Adrenal gland (tissue), 12 donors: ENCODE measurements around the gene GALNT12. TPM values are rescaled to one million over a fixed set of nuclear protein-coding genes. Genes with fewer than 3 reads are reported as not detected.

Experiments
- DNase-seq, 7 donors: peaks; one replicate each; pipeline ENCODE4 v3.0.0-alpha.2; 2019 to 2020
- H3K27ac ChIP-seq, 5 donors: fragments of 200-600 bp; sonication (generic) in 4 of 5; 1 replicate in 3 of 5; 2 replicates in 2 of 5; pipeline versions ENCODE4 v1.5.1 to v1.8.0; 2016 to 2020; ENCODE audit warnings: mild to moderate bottlenecking in 1 of 5
- H3K27me3 ChIP-seq: fragments of 200-600 bp; 2 replicates; pipeline ENCODE4 v1.8.0; 2021
- H3K36me3 ChIP-seq, 2 donors: fragments of 200-600 bp; replicated peaks in 1 of 2; 1 replicate in 1 of 2; 2 replicates in 1 of 2; pipeline versions ENCODE4 v1.5.1 to v1.8.0; 2018 to 2022
- H3K4me1 ChIP-seq, 2 donors: fragments of 200-600 bp; replicated peaks in 1 of 2; 1 replicate in 1 of 2; 2 replicates in 1 of 2; pipeline versions ENCODE4 v1.5.1 to v1.8.0; 2018 to 2021
- H3K4me3 ChIP-seq, 4 donors: fragments of 200-600 bp; sonication (generic) in 3 of 4; one replicate each; pipeline ENCODE4 v1.5.1; 2016 to 2018
- H3K9me3 ChIP-seq, 3 donors: fragments of 200-600 bp; sonication (generic) in 1 of 3; replicated peaks in 1 of 3; 1 replicate in 2 of 3; 2 replicates in 1 of 3; pipeline versions ENCODE4 v1.5.1 to v1.8.0; 2016 to 2021
- CTCF ChIP-seq, 6 experiments: fragments of 450-650 bp in 4 of 6; fragments of 200-600 bp in 2 of 6; sonication (generic) in 1 of 6; IDR thresholded peaks; 1 replicate in 5 of 6; 2 replicates in 1 of 6; pipeline versions ENCODE4 v1.5.1 to v1.8.0; 2016 to 2021; ENCODE audit warnings: antibody characterized with exemption in 6 of 6, mild to moderate bottlenecking in 2 of 6, moderate library complexity in 1 of 6
- POLR2A ChIP-seq, 2 donors: fragments of 450-650 bp; IDR thresholded peaks; one replicate each; pipeline ENCODE4 v1.6.1; 2017; ENCODE audit warnings: antibody characterized with exemption in 2 of 2, mild to moderate bottlenecking in 2 of 2, moderate library complexity in 1 of 2
- WGBS, 4 donors: extraction: QIAGEN DNeasy Blood & Tissue Kit in 2 of 4; methylation state at CpG; one replicate each; pipeline versions ENCODE4 v1.1.5 to v1.1.7; 2013 to 2017; 5-methylcytosine and 5-hydroxymethylcytosine counted together
- intact Hi-C, 2 donors: fragments of 100-400 bp; cut with DNase I; formaldehyde crosslinking; loops; one replicate each; pipeline versions ENCODE4 v1.14.1 to v1.15.0; 2022 to 2023
- polyA plus RNA-seq, 3 donors: library from polyadenylated mRNA; stranded (reverse); fragments of 200-250 nt in 2 of 3; fragments of 350-450 nt in 1 of 3; fragmentation: Illumina TruSeq in 1 of 3; extraction: RNeasy Lipid Tissue Mini Kit (QIAGEN cat#74804) in 1 of 3; gene quantifications; one replicate each; pipeline ENCODE4 v1.2.3, GENCODE V29; 2013 to 2014
- total RNA-seq, 9 donors: library from RNA; depleted of rRNA in 4 of 9; stranded (reverse); fragments of >200 nt in 4 of 9; fragments of 120-200 nt in 1 of 9; fragmentation: NEBNext Ultra II Directional in 1 of 9; extraction: Animal tissue kit (Norgen Biotek cat#: 25700) in 1 of 9; gene quantifications; one replicate each; pipeline versions ENCODE4 v1.1.0 to v1.2.4, GENCODE V29; 2013 to 2023
- donor health status: healthy with polysubstance abuse.
- donor health status: Bipolar disorder and iron deficiency.
- donor health status: DM: yes; HTN: yes; CAD: no.
- donor health status: DM: no; HTN: no; CAD: no.
- donor health status: DM: no; HTN: no; CAD: no.
- donor health status: DM: yes; HTN: yes; CAD: no.

Gene GALNT12
- total and polyA plus RNA-seq, 12 donors = 1.1 to 20.6 (median 4.2) TPM

DNA sequence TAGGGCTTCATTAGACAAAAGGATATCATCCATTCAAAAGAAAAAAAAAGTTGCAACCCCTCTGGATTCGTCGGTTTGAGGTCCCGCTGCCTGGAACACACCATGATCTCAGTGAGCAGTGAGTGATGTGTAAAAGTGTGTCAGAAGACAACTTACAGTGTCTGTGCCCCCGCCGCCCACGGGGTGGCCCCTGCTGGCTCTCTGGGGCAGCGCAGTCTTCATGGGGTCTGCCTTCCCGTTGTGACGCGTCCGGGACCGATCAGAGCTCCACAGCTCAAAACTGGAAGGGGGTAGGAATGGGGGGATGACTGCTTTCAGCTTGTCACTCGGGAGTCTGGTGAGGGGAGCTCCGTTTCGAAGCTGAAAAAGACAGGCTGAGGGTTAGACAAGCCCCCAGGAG is 33.7 kb upstream of the GALNT12 start:
- no peak for DNase-seq
- Histone ChIP-seq H3K27me3 (no peaks in the 10 kb centered on the region), H3K4me3 (no peak overlapping the region), H3K27ac (no peak overlapping the region), H3K9me3 (no peaks in the 10 kb centered on the region), H3K36me3 (peaks cover 0 to 21% of the 10 kb centered on the region in 2 donors), H3K4me1 (no peaks in the 10 kb centered on the region)
- intact Hi-C loops = loop anchor here in 1 of 2 donors (5.0 kb wide), 1 partner anchor 456 kb away; no protein-coding TSS in a partner anchor
- 91 to 98% (median 94%) methylated on average over 13 to 15 of the region's 15 CpGs for WGBS, 4 donors
- TF ChIP-seq CTCF (IDR thresholded peaks at IDR 0.05) (no peak), POLR2A (IDR thresholded peaks at IDR 0.05) (no peak)

DNA sequence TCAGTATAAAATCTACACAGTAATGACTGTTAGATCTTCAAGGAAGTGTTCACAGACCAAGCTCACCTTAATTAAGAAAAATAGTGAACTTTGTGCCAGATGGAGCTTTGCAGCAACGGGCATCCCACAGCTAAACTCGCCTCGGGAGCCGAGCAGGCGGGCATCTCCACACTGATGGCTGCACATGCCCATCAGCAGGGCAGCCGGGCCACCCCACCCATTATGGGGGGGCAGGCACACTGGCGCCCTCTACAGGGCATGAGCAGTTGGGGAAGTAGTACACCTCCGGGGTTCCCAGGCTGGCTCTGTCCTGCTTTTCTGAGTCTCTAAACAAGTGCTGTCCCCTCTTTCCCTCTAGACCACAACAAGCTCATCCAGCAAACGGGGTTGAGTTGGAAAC is 32.7 kb upstream of the GALNT12 start:
- Histone ChIP-seq H3K4me1 (no peaks in the 10 kb centered on the region), H3K9me3 (no peaks in the 10 kb centered on the region), H3K36me3 (peaks cover 0 to 21% of the 10 kb centered on the region in 2 donors), H3K4me3 (no peak overlapping the region), H3K27me3 (no peaks in the 10 kb centered on the region), H3K27ac (no peak overlapping the region)
- TF ChIP-seq CTCF (IDR thresholded peaks at IDR 0.05) (peak in 5 of 6 experiments; percentile 18 to 27 (median 26)), POLR2A (IDR thresholded peaks at IDR 0.05) (no peak)
- 85 to 92% (median 89%) methylated on average over 9 of the region's 9 CpGs for WGBS, 4 donors
- intact Hi-C loops = loop anchor here (5.0 kb wide), 1 partner anchor 457 kb away; no protein-coding TSS in a partner anchor
- DNase-seq = no peak

GRCh38 chr9:98775831-98776441 is 31.5 kb upstream of the GALNT12 start:
- H3K36me3 ChIP-seq = peaks cover 0 to 21% of the 10 kb centered on the region in 2 donors
- intact Hi-C loops = loop anchor here in 1 of 2 donors (5.0 kb wide), 1 partner anchor 459 kb away; no protein-coding TSS in a partner anchor
- no peaks in the 10 kb centered on the region for H3K4me1 ChIP-seq
- H3K27ac ChIP-seq = no peak overlapping the region
- H3K4me3 ChIP-seq = no peak overlapping the region
- no peaks in the 10 kb centered on the region for H3K27me3 ChIP-seq
- peak in 4 of 7 donors; percentile 39 to 44 (median 42) for DNase-seq
- WGBS, 4 donors = 43 to 52% (median 46%) methylated on average over 7 to 8 of the region's 8 CpGs
- H3K9me3 ChIP-seq = no peaks in the 10 kb centered on the region
- TF ChIP-seq POLR2A (IDR thresholded peaks at IDR 0.05) = no peak
- peak; percentile 42 to 65 (median 54) for TF ChIP-seq CTCF (IDR thresholded peaks at IDR 0.05)

DNA sequence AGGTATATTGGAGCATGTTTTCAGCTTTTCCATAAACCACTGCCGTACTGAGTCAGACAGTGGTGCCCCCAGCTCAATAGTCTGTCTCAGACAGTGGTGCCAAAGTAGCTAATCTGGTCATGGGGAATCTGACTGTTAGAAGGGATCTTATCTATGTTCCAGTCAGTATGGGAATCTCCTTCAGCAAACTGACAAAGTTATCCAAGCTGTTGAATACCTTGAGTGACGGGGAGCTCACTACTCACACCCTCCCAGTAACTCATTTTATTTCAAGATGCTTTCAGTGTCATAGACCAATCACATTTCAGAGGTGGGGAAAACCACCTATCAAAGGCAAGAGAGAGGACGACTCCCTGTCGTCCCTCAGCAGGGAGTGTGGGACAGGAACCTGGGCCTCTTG is 29.9 kb upstream of the GALNT12 start:
- peaks cover 0 to 10% of the 10 kb centered on the region in 2 donors for H3K36me3 ChIP-seq
- intact Hi-C loops = loop anchor here in 1 of 2 donors (5.0 kb wide), 1 partner anchor 460 kb away; no protein-coding TSS in a partner anchor

More for the DNA sequence above, 29.9 kb upstream of the GALNT12 start:
- Histone ChIP-seq H3K27me3 (no peaks in the 10 kb centered on the region), H3K27ac (no peak overlapping the region), H3K4me3 (no peak overlapping the region), H3K4me1 (no peaks in the 10 kb centered on the region), H3K9me3 (no peaks in the 10 kb centered on the region)
- 93 to 98% (median 96%) methylated on average over 4 of the region's 4 CpGs for whole genome bisulfite sequencing, 4 donors
- no peak for DNase-seq
- TF ChIP-seq POLR2A (IDR thresholded peaks at IDR 0.05) (no peak), CTCF (IDR thresholded peaks at IDR 0.05) (no peak)
